ENCODE data around the gene CTDP1.

GRCh38 chr18:79792988-79793355 is 113.4 kb downstream of the CTDP1 start:
- TF ChIP-seq CTCF (IDR thresholded peaks at IDR 0.05) (no peak), POLR2A (IDR thresholded peaks at IDR 0.05) (no peak), POLR2AphosphoS5 (IDR thresholded peaks at IDR 0.05) (no peak)
